Measurements from ENCODE around the gene KRTAP3-2.

Gene KRTAP3-2

DNA sequence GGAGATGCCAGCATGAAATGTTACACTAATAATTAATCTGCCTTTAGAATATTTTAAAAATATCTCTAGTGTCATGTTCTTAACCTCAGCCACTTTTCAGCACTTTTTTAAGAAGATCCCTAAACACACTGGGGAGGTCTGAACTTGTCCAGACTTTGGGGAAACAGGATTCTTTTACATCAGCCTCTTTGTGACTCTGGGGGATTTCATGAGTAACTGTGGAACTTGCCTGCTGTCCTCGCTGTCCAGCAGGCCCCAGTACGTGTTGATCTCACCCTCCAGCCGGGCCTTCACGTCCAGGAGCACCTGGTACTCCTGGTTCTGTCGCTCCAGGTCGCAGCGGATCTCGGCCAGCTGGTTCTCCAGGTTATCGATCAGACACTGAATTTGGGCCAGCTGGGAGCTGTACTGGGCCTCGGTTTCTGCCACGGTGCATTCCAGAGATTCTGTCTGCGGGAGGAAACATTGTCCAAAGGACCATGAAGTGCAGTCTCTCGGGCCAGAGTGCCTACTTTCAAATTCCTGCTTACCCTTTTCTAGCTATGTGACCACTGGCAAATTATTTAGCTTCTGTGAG lies 21.0 kb downstream of the KRTAP3-2 start:
- no peaks in the 10 kb centered on the region for H3K9me2 ChIP-seq (replicated peaks; ENCODE audit: insufficient read depth, low read length)
- no peaks in the 10 kb centered on the region for H4K20me1 ChIP-seq (ENCODE audit: insufficient read depth, low read length)
- no peaks in the 10 kb centered on the region for H3F3A ChIP-seq (ENCODE audit: insufficient read depth, low read length)
- no peaks in the 10 kb centered on the region for H3K9me3 ChIP-seq (replicated peaks; ENCODE audit: insufficient read depth, low read length)
- no peak for DNase-seq
- no peaks in the 10 kb centered on the region for H3K4me1 ChIP-seq (ENCODE audit: low read length)
- no peak overlapping the region for H3K4me2 ChIP-seq (ENCODE audit: low read depth, low read length)
- no peaks in the 10 kb centered on the region for H3K27me3 ChIP-seq (replicated peaks; ENCODE audit: insufficient read depth, low read length)
- no peak overlapping the region for H2AFZ ChIP-seq (ENCODE audit: low read length)
- no peak overlapping the region for H3K27ac ChIP-seq (ENCODE audit: low read length)
- TF ChIP-seq CTCF (IDR thresholded peaks at IDR 0.05; ENCODE audit: low read length) (no peak), EZH2 (optimal IDR thresholded peaks at IDR 0.05; ENCODE audit: low read depth, low read length) (no peak), EZH2phosphoT487 (IDR thresholded peaks at IDR 0.05; ENCODE audit: low read length) (no peak)
- no peak overlapping the region for H3K9ac ChIP-seq (ENCODE audit: low read length)
- no peaks in the 10 kb centered on the region for H3K79me2 ChIP-seq (ENCODE audit: low read length)
- H3K4me3 ChIP-seq (ENCODE audit: low read length), result no peak overlapping the region
- H3K36me3 ChIP-seq (replicated peaks; ENCODE audit: insufficient read depth, low read length), result no peaks in the 10 kb centered on the region

- DNase-seq, result no peak
- Histone ChIP-seq H3K27ac (ENCODE audit: low read length) (no peak overlapping the region), H3K9ac (ENCODE audit: low read length) (no peak overlapping the region), H2AFZ (ENCODE audit: low read length) (no peak overlapping the region), H3K4me3 (ENCODE audit: low read length) (no peak overlapping the region), H3K36me3 (replicated peaks; ENCODE audit: insufficient read depth, low read length) (no peaks in the 10 kb centered on the region), H3K9me2 (replicated peaks; ENCODE audit: insufficient read depth, low read length) (no peaks in the 10 kb centered on the region), H3K9me3 (replicated peaks; ENCODE audit: insufficient read depth, low read length) (no peaks in the 10 kb centered on the region), H3K79me2 (ENCODE audit: low read length) (no peaks in the 10 kb centered on the region), H3K4me1 (ENCODE audit: low read length) (no peaks in the 10 kb centered on the region), H4K20me1 (ENCODE audit: insufficient read depth, low read length) (no peaks in the 10 kb centered on the region), H3K27me3 (replicated peaks; ENCODE audit: insufficient read depth, low read length) (no peaks in the 10 kb centered on the region), H3K4me2 (ENCODE audit: low read depth, low read length) (no peak overlapping the region), H3F3A (ENCODE audit: insufficient read depth, low read length) (no peaks in the 10 kb centered on the region)
- TF ChIP-seq EZH2 (optimal IDR thresholded peaks at IDR 0.05; ENCODE audit: low read depth, low read length) (no peak), EZH2phosphoT487 (IDR thresholded peaks at IDR 0.05; ENCODE audit: low read length) (no peak), CTCF (IDR thresholded peaks at IDR 0.05; ENCODE audit: low read length) (no peak)
Observed at GRCh38 chr17:40975516-40975915, 24.2 kb downstream of the KRTAP3-2 start.

- TF ChIP-seq CTCF (IDR thresholded peaks at IDR 0.05; ENCODE audit: low read length) (no peak), EZH2 (optimal IDR thresholded peaks at IDR 0.05; ENCODE audit: low read depth, low read length) (no peak), EZH2phosphoT487 (IDR thresholded peaks at IDR 0.05; ENCODE audit: low read length) (no peak)
- no peaks in the 10 kb centered on the region for H3F3A ChIP-seq (ENCODE audit: insufficient read depth, low read length)
- no peak overlapping the region for H3K4me3 ChIP-seq (ENCODE audit: low read length)
- H3K9me2 ChIP-seq (replicated peaks; ENCODE audit: insufficient read depth, low read length), result no peaks in the 10 kb centered on the region
- H3K27ac ChIP-seq (ENCODE audit: low read length), result no peak overlapping the region
- no peak overlapping the region for H2AFZ ChIP-seq (ENCODE audit: low read length)
- no peaks in the 10 kb centered on the region for H3K9me3 ChIP-seq (replicated peaks; ENCODE audit: insufficient read depth, low read length)
- no peak overlapping the region for H3K9ac ChIP-seq (ENCODE audit: low read length)
- no peak overlapping the region for H3K4me2 ChIP-seq (ENCODE audit: low read depth, low read length)
- H4K20me1 ChIP-seq (ENCODE audit: insufficient read depth, low read length), result no peaks in the 10 kb centered on the region
- no peaks in the 10 kb centered on the region for H3K36me3 ChIP-seq (replicated peaks; ENCODE audit: insufficient read depth, low read length)
- H3K27me3 ChIP-seq (replicated peaks; ENCODE audit: insufficient read depth, low read length), result no peaks in the 10 kb centered on the region
- H3K79me2 ChIP-seq (ENCODE audit: low read length), result no peaks in the 10 kb centered on the region
- H3K4me1 ChIP-seq (ENCODE audit: low read length), result no peaks in the 10 kb centered on the region
- no peak for DNase-seq
Observed at GRCh38 chr17:40974366-40974765, 25.3 kb downstream of the KRTAP3-2 start.
